ENCODE results near the gene TFRC. TPM values are rescaled to one million over a fixed set of nuclear protein-coding genes. Genes with fewer than 3 reads are reported as not detected.

Gene TFRC
- total RNA-seq, 1 experiment from 2014 or later, result 261 TPM

DNA sequence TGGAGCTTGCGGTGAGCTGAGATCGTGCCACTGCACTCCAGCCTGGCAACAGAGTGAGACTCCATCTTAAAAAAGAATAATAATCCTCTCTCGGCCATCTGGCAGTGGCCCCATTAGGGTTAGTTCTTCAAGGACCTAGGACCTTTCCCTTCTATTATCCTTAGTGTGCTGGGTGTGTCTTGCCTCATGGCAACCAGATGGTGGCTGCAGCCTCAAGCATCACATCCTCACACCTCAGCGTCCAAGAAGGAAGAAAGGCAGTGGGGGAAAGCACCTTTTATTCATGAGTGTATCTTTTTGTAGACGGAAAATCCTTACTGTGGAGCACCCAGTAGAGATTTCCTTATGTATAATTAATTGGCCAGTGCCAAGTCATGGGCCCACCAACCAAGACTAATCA, 42.7 kb upstream of the TFRC start:
- DNase-seq (ENCODE audit: low read depth, low spot score) (no peak), ATAC-seq (no peak)
- no peaks in the 10 kb centered on the region for H3K79me2 ChIP-seq (ENCODE audit: insufficient read depth, low read length)
- no peaks in the 10 kb centered on the region for H3K36me3 ChIP-seq (ENCODE audit: control insufficient read depth in 1 of 2, insufficient read depth in 2 of 2, low read length in 2 of 2)
- intact Hi-C loops (cut with micrococcal nuclease), result no loop called here
- no peak overlapping the region for H3K4me2 ChIP-seq (ENCODE audit: low read length)
- no peaks in the 10 kb centered on the region for H3K9me3 ChIP-seq (ENCODE audit: control insufficient read depth in 1 of 2, insufficient read depth in 1 of 2, low read depth in 1 of 2, low read length in 2 of 2)
- H2AFZ ChIP-seq (ENCODE audit: low read depth, low read length, poor library complexity, severe bottlenecking), result no peak overlapping the region
- BruUV-seq (replicated peaks), result no TSS peak
- no peak overlapping the region for H3K4me3 ChIP-seq (replicated peaks in 1 of 2; ENCODE audit: low read depth in 1 of 2, low read length in 2 of 2)
- H4K20me1 ChIP-seq (ENCODE audit: insufficient read depth), result no peaks in the 10 kb centered on the region
- H3K27ac ChIP-seq (ENCODE audit: low read depth, low read length), result no peak overlapping the region
- CTCF ChIA-PET, result no interaction called here
- no peak overlapping the region for H3K9ac ChIP-seq (ENCODE audit: low read length)
- H3K27me3 ChIP-seq (ENCODE audit: insufficient read depth, low read length), result no peaks in the 10 kb centered on the region
- TF ChIP-seq TCF7L2 (IDR thresholded peaks at IDR 0.05; ENCODE audit: borderline replicate concordance, extremely low read depth, insufficient read depth, insufficient read length), result no peak
- TF ChIP-seq EGR1 (IDR thresholded peaks at IDR 0.05; ENCODE audit: low read depth), result no peak
- TF ChIP-seq, protein P1, sequence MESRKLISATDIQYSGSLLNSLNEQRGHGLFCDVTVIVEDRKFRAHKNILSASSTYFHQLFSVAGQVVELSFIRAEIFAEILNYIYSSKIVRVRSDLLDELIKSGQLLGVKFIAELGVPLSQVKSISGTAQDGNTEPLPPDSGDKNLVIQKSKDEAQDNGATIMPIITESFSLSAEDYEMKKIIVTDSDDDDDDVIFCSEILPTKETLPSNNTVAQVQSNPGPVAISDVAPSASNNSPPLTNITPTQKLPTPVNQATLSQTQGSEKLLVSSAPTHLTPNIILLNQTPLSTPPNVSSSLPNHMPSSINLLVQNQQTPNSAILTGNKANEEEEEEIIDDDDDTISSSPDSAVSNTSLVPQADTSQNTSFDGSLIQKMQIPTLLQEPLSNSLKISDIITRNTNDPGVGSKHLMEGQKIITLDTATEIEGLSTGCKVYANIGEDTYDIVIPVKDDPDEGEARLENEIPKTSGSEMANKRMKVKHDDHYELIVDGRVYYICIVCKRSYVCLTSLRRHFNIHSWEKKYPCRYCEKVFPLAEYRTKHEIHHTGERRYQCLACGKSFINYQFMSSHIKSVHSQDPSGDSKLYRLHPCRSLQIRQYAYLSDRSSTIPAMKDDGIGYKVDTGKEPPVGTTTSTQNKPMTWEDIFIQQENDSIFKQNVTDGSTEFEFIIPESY (IDR thresholded peaks at IDR 0.05; ENCODE audit: extremely low read depth, insufficient replicate concordance, low read length), result no peak
- TF ChIP-seq, protein P2, sequence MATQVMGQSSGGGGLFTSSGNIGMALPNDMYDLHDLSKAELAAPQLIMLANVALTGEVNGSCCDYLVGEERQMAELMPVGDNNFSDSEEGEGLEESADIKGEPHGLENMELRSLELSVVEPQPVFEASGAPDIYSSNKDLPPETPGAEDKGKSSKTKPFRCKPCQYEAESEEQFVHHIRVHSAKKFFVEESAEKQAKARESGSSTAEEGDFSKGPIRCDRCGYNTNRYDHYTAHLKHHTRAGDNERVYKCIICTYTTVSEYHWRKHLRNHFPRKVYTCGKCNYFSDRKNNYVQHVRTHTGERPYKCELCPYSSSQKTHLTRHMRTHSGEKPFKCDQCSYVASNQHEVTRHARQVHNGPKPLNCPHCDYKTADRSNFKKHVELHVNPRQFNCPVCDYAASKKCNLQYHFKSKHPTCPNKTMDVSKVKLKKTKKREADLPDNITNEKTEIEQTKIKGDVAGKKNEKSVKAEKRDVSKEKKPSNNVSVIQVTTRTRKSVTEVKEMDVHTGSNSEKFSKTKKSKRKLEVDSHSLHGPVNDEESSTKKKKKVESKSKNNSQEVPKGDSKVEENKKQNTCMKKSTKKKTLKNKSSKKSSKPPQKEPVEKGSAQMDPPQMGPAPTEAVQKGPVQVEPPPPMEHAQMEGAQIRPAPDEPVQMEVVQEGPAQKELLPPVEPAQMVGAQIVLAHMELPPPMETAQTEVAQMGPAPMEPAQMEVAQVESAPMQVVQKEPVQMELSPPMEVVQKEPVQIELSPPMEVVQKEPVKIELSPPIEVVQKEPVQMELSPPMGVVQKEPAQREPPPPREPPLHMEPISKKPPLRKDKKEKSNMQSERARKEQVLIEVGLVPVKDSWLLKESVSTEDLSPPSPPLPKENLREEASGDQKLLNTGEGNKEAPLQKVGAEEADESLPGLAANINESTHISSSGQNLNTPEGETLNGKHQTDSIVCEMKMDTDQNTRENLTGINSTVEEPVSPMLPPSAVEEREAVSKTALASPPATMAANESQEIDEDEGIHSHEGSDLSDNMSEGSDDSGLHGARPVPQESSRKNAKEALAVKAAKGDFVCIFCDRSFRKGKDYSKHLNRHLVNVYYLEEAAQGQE (IDR thresholded peaks at IDR 0.05; ENCODE audit: low read depth), result no peak
- TF ChIP-seq CEBPB (IDR thresholded peaks at IDR 0.05; ENCODE audit: low read depth), result no peak
- TF ChIP-seq POLR2AphosphoS5 (IDR thresholded peaks at IDR 0.05; ENCODE audit: low read depth, low read length), result no peak
- no peak for TF ChIP-seq SP1 (IDR thresholded peaks at IDR 0.05; ENCODE audit: low read depth)
- no peak for TF ChIP-seq ZFX (IDR thresholded peaks at IDR 0.05)
- no peak for TF ChIP-seq SIN3A (IDR thresholded peaks at IDR 0.05; ENCODE audit: low read depth)
- TF ChIP-seq CBX3 (IDR thresholded peaks at IDR 0.05; ENCODE audit: low read depth), result no peak
- TF ChIP-seq FOSL1 (IDR thresholded peaks at IDR 0.05; ENCODE audit: low read depth), result no peak
- no peak for TF ChIP-seq ELF1 (IDR thresholded peaks at IDR 0.05; ENCODE audit: borderline replicate concordance, low read depth)
- TF ChIP-seq, protein P3, sequence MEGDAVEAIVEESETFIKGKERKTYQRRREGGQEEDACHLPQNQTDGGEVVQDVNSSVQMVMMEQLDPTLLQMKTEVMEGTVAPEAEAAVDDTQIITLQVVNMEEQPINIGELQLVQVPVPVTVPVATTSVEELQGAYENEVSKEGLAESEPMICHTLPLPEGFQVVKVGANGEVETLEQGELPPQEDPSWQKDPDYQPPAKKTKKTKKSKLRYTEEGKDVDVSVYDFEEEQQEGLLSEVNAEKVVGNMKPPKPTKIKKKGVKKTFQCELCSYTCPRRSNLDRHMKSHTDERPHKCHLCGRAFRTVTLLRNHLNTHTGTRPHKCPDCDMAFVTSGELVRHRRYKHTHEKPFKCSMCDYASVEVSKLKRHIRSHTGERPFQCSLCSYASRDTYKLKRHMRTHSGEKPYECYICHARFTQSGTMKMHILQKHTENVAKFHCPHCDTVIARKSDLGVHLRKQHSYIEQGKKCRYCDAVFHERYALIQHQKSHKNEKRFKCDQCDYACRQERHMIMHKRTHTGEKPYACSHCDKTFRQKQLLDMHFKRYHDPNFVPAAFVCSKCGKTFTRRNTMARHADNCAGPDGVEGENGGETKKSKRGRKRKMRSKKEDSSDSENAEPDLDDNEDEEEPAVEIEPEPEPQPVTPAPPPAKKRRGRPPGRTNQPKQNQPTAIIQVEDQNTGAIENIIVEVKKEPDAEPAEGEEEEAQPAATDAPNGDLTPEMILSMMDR (IDR thresholded peaks at IDR 0.05 in 2 of 3, conservative IDR thresholded peaks at IDR 0.05 in 1 of 3; ENCODE audit: borderline replicate concordance in 1 of 3, insufficient read depth in 1 of 3, low read depth in 2 of 3, low read length in 2 of 3), result no peak
- no peak for TF ChIP-seq SRF (IDR thresholded peaks at IDR 0.05; ENCODE audit: low read depth)
- TF ChIP-seq EZH2phosphoT487 (IDR thresholded peaks at IDR 0.05; ENCODE audit: borderline replicate concordance), result no peak
- no peaks in the 10 kb centered on the region for H3K9me2 ChIP-seq (ENCODE audit: insufficient read depth)
- H3K4me1 ChIP-seq (ENCODE audit: control insufficient read depth in 1 of 2, insufficient read depth in 2 of 2, low read length in 2 of 2), result no peaks in the 10 kb centered on the region
- POLR2A ChIA-PET, result no interaction called here
- RAD21 ChIA-PET (ENCODE audit: low non-redundant PET in 1 of 2, low total read pairs in 2 of 2, uncharacterized antibody in 2 of 2, unreplicated experiment in 2 of 2), result no interaction called here
